Vagina (tissue), 2 donors: ENCODE data around the gene RNF11. TPM values are rescaled to one million over a fixed set of nuclear protein-coding genes. Genes with fewer than 3 reads are reported as not detected.

Experiments used
- DNase-seq, 2 donors: peaks; one replicate each; pipeline ENCODE4 v3.0.0-alpha.2; 2017; ENCODE audit errors: extremely low spot score in 2 of 2
- H3K27ac ChIP-seq: fragments of 200-600 bp; sonication (generic); one replicate; pipeline ENCODE4 v1.5.1; 2019
- H3K27me3 ChIP-seq: fragments of 200-600 bp; sonication (generic); one replicate; pipeline ENCODE4 v1.5.1; 2019
- H3K36me3 ChIP-seq, 2 donors: fragments of 200-600 bp; sonication (generic); one replicate each; pipeline ENCODE4 v1.5.1; 2017 to 2019
- H3K4me1 ChIP-seq: fragments of 200-600 bp; sonication (generic); one replicate; pipeline ENCODE4 v1.5.1; 2019
- H3K4me3 ChIP-seq, 2 donors: fragments of 200-600 bp; sonication (generic); 1 replicate in 1 of 2; 2 replicates in 1 of 2; pipeline ENCODE4 v1.5.1; 2016 to 2019
- H3K9me3 ChIP-seq: fragments of 200-600 bp; sonication (generic); one replicate; pipeline ENCODE4 v1.5.1; 2019
- CTCF ChIP-seq, 3 experiments: fragments of 450-650 bp in 2 of 3; fragments of 200-600 bp in 1 of 3; sonication (generic) in 1 of 3; IDR thresholded peaks; one replicate each; pipeline ENCODE4 v1.5.1; 2017 to 2019; ENCODE audit warnings: antibody characterized with exemption in 3 of 3, mild to moderate bottlenecking in 2 of 3, moderate library complexity in 2 of 3
- POLR2A ChIP-seq, 2 donors: fragments of 450-650 bp; IDR thresholded peaks; one replicate each; pipeline ENCODE4 v1.6.1; 2017; ENCODE audit warnings: antibody characterized with exemption in 2 of 2, mild to moderate bottlenecking in 2 of 2, moderate library complexity in 2 of 2
- POLR2AphosphoS5 ChIP-seq, 2 donors: sonication (generic); formaldehyde crosslinking; IDR thresholded peaks; one replicate each; pipeline ENCODE4 v1.9.0; 2017; ENCODE audit warnings: antibody characterized with exemption in 2 of 2, mild to moderate bottlenecking in 2 of 2, low read depth in 1 of 2; ENCODE audit not compliant: insufficient read depth in 1 of 2
- intact Hi-C: fragments of 100-400 bp; cut with DNase I; formaldehyde crosslinking; loops from one replicate; pipeline ENCODE4 v1.15.1; 2023
- total RNA-seq: library from RNA; depleted of rRNA; stranded (reverse); fragments of >200 nt; gene quantifications from one replicate; pipeline ENCODE4 v1.2.3, GENCODE V29; 2016

The RNF11 gene
- total RNA-seq, 1 donor from 2014 or later, result 73.9 TPM

- H3K36me3 ChIP-seq, result no peaks in the 10 kb centered on the region
- peaks cover 8% of the 10 kb centered on the region for H3K4me1 ChIP-seq
- no peaks in the 10 kb centered on the region for H3K9me3 ChIP-seq
- no peaks in the 10 kb centered on the region for H3K27me3 ChIP-seq
- no peak for DNase-seq
- intact Hi-C loops, result no loop called here
- TF ChIP-seq CTCF (IDR thresholded peaks at IDR 0.05), result no peak
- no peak for TF ChIP-seq POLR2A (IDR thresholded peaks at IDR 0.05)
- no peak for TF ChIP-seq POLR2AphosphoS5 (IDR thresholded peaks at IDR 0.05; ENCODE audit: insufficient read depth in 1 of 2, low read depth in 1 of 2)
- H3K4me3 ChIP-seq, result no peak overlapping the region
- no peak overlapping the region for H3K27ac ChIP-seq
Measured at GRCh38 chr1:51303751-51304251, 67.7 kb downstream of the RNF11 start.

GRCh38 chr1:51304360-51304759 lies 68.3 kb downstream of the RNF11 start:
- no peaks in the 10 kb centered on the region for H3K27me3 ChIP-seq
- no peaks in the 10 kb centered on the region for H3K36me3 ChIP-seq
- intact Hi-C loops, result no loop called here
- H3K4me1 ChIP-seq, result peaks cover 8% of the 10 kb centered on the region
- no peaks in the 10 kb centered on the region for H3K9me3 ChIP-seq
- no peak for DNase-seq
- H3K27ac ChIP-seq, result no peak overlapping the region
- H3K4me3 ChIP-seq, result no peak overlapping the region
- TF ChIP-seq CTCF (IDR thresholded peaks at IDR 0.05), result no peak
- TF ChIP-seq POLR2A (IDR thresholded peaks at IDR 0.05), result no peak
- TF ChIP-seq POLR2AphosphoS5 (IDR thresholded peaks at IDR 0.05; ENCODE audit: insufficient read depth in 1 of 2, low read depth in 1 of 2), result no peak

- H3K27ac ChIP-seq, result no peak overlapping the region
- intact Hi-C loops, result no loop called here
Measured at GRCh38 chr1:51305371-51305823, 69.3 kb downstream of the RNF11 start.

GRCh38 chr1:51306950-51307349 lies 70.9 kb downstream of the RNF11 start:
- Histone ChIP-seq H3K4me1 (peaks cover 8% of the 10 kb centered on the region), H3K4me3 (no peak overlapping the region), H3K36me3 (no peaks in the 10 kb centered on the region), H3K9me3 (no peaks in the 10 kb centered on the region), H3K27me3 (no peaks in the 10 kb centered on the region), H3K27ac (no peak overlapping the region)
- intact Hi-C loops, result no loop called here
- no peak for DNase-seq
- TF ChIP-seq POLR2AphosphoS5 (IDR thresholded peaks at IDR 0.05; ENCODE audit: insufficient read depth in 1 of 2, low read depth in 1 of 2) (no peak), POLR2A (IDR thresholded peaks at IDR 0.05) (no peak), CTCF (IDR thresholded peaks at IDR 0.05) (no peak)

More at GRCh38 chr1:51305371-51305823, 69.3 kb downstream of the RNF11 start:
- peak in 1 of 2 donors; percentile 80 for DNase-seq
- H3K36me3 ChIP-seq, result no peaks in the 10 kb centered on the region
- no peaks in the 10 kb centered on the region for H3K27me3 ChIP-seq
- peaks cover 8% of the 10 kb centered on the region for H3K4me1 ChIP-seq
- H3K9me3 ChIP-seq, result no peaks in the 10 kb centered on the region
- no peak overlapping the region for H3K4me3 ChIP-seq
- TF ChIP-seq POLR2AphosphoS5 (IDR thresholded peaks at IDR 0.05; ENCODE audit: insufficient read depth in 1 of 2, low read depth in 1 of 2), result no peak
- no peak for TF ChIP-seq CTCF (IDR thresholded peaks at IDR 0.05)

- intact Hi-C loops, result no loop called here
Measured at GRCh38 chr1:51308636-51309035, 72.6 kb downstream of the RNF11 start.

More at GRCh38 chr1:51308636-51309035, 72.6 kb downstream of the RNF11 start:
- peaks cover 9% of the 10 kb centered on the region for H3K4me1 ChIP-seq
- H3K4me3 ChIP-seq, result no peak overlapping the region
- H3K27ac ChIP-seq, result no peak overlapping the region
- DNase-seq, result no peak
- H3K9me3 ChIP-seq, result no peaks in the 10 kb centered on the region
- H3K27me3 ChIP-seq, result no peaks in the 10 kb centered on the region
- H3K36me3 ChIP-seq, result no peaks in the 10 kb centered on the region
- TF ChIP-seq POLR2A (IDR thresholded peaks at IDR 0.05) (no peak), POLR2AphosphoS5 (IDR thresholded peaks at IDR 0.05; ENCODE audit: insufficient read depth in 1 of 2, low read depth in 1 of 2) (no peak), CTCF (IDR thresholded peaks at IDR 0.05) (no peak)
